GM21515 (cell line): Measurements from ENCODE around the gene KPTN.
"Not testable (repeated sequence)": the region's sequence is repeated elsewhere in the genome, so short reads cannot be mapped to it uniquely, and the experiment has no call there.

Experiments
- ATAC-seq: cut with Tn5 transposase; IDR thresholded peaks from one replicate; pipeline ENCODE4 v1.9.1; 2021; ENCODE audit not compliant: unreplicated experiment

The KPTN gene

GRCh38 chr19:47492137-47492533, 8.1 kb upstream of the KPTN start:
- no peak for ATAC-seq

GRCh38 chr19:47491358-47492136, 7.5 kb upstream of the KPTN start:
- ATAC-seq, result no peak

- ATAC-seq, result no peak
Measured at GRCh38 chr19:47490847-47491246, 6.8 kb upstream of the KPTN start.

- ATAC-seq, result no peak
Measured at GRCh38 chr19:47490031-47490430, 6.0 kb upstream of the KPTN start.

GRCh38 chr19:47489072-47489914, 5.3 kb upstream of the KPTN start:
- no peak for ATAC-seq

- no peak for ATAC-seq
Measured at GRCh38 chr19:47487551-47488515, 3.8 kb upstream of the KPTN start.

GRCh38 chr19:47486900-47487299, 2.9 kb upstream of the KPTN start:
- no peak for ATAC-seq

GRCh38 chr19:47486220-47486619, 2.2 kb upstream of the KPTN start:
- not testable (repeated sequence) for ATAC-seq

GRCh38 chr19:47485210-47485609, 1.2 kb upstream of the KPTN start:
- ATAC-seq, result no peak

- no peak for ATAC-seq
Measured at GRCh38 chr19:47483200-47483599, 819 bp downstream of the KPTN start.

GRCh38 chr19:47481460-47482052, 2.5 kb downstream of the KPTN start:
- ATAC-seq, result no peak

GRCh38 chr19:47480658-47481057, 3.4 kb downstream of the KPTN start:
- no peak for ATAC-seq

- ATAC-seq, result no peak
Measured at GRCh38 chr19:47479701-47480503, 4.1 kb downstream of the KPTN start.

- ATAC-seq, result no peak
Measured at GRCh38 chr19:47476438-47476972, 7.5 kb downstream of the KPTN start.

- no peak for ATAC-seq
Measured at GRCh38 chr19:47475465-47475864, 8.6 kb downstream of the KPTN start.

- ATAC-seq, result no peak
Measured at GRCh38 chr19:47473336-47473735, 10.7 kb downstream of the KPTN start.

GRCh38 chr19:47471733-47472457, 12.1 kb downstream of the KPTN start, which contains the start of gene SLC8A2:
Gene SLC8A2 (minus strand): TSS chr19:47471893. CDS start chr19:47466403, 5,490 bp downstream.
- ATAC-seq, result no peak

- ATAC-seq, result no peak
Measured at GRCh38 chr19:47471381-47471732, 12.7 kb downstream of the KPTN start.
